OCI-LY7 (cell line): ENCODE results near the gene EPB41.

ENCODE experiments used
- CTCF ChIP-seq: fragments of 200-600 bp; sonication (generic); conservative IDR thresholded peaks from 2 replicates; pipeline ENCODE4 v1.5.1; 2014; ENCODE audit warnings: mild to moderate bottlenecking, antibody characterized with exemption, low read length, moderate library complexity, mixed read lengths
- EZH2phosphoT487 ChIP-seq: fragments of 200-600 bp; sonication (generic); IDR thresholded peaks from 2 replicates; pipeline ENCODE4 v1.6.1; 2018; ENCODE audit warnings: low read depth, borderline replicate concordance, mild to moderate bottlenecking, mixed run types, antibody characterized with exemption, low read length, moderate library complexity, mixed read lengths

- TF ChIP-seq CTCF (no peak), EZH2phosphoT487 (no peak)
Measured at GRCh38 chr1:29120367-29120766, 206.0 kb downstream of the EPB41 start.
